Liver (tissue), 9 donors: Measurements from ENCODE around the gene KLF6. TPM values are rescaled to one million over a fixed set of nuclear protein-coding genes. Genes with fewer than 3 reads are reported as not detected.

Experiments
- DNase-seq: peaks from one replicate; pipeline ENCODE4 v3.0.0-alpha.2; 2017; ENCODE audit warnings: low spot score
- H3K27ac ChIP-seq, 2 donors: one replicate each; pipeline ENCODE4 v1.7.0; 2013; ENCODE audit warnings: inconsistent platforms in 2 of 2, low read length in 2 of 2, control low read depth in 1 of 2, low read depth in 1 of 2, mild to moderate bottlenecking in 1 of 2
- H3K27me3 ChIP-seq, 4 donors: one replicate each; pipeline versions ENCODE4 v1.6.1 to v1.7.0; 2013; ENCODE audit warnings: low read length in 3 of 4, inconsistent platforms in 1 of 4, mild to moderate bottlenecking in 1 of 4, moderate library complexity in 1 of 4; ENCODE audit not compliant: control insufficient read depth in 4 of 4, insufficient read depth in 4 of 4
- H3K36me3 ChIP-seq, 4 donors: one replicate each; pipeline versions ENCODE4 v1.6.1 to v1.7.0; 2013; ENCODE audit warnings: low read length in 3 of 4, mild to moderate bottlenecking in 3 of 4, low read depth in 1 of 4, moderate library complexity in 1 of 4; ENCODE audit not compliant: control insufficient read depth in 4 of 4, insufficient read depth in 3 of 4
- H3K4me1 ChIP-seq, 4 donors: one replicate each; pipeline versions ENCODE4 v1.6.1 to v1.7.0; 2013; ENCODE audit warnings: low read length in 3 of 4, mild to moderate bottlenecking in 3 of 4, moderate library complexity in 1 of 4; ENCODE audit not compliant: control insufficient read depth in 4 of 4, insufficient read depth in 4 of 4
- H3K4me3 ChIP-seq, 3 donors: one replicate each; pipeline versions ENCODE4 v1.6.1 to v1.7.0; 2013; ENCODE audit warnings: low read length in 3 of 3, control low read depth in 1 of 3, low read depth in 1 of 3, mild to moderate bottlenecking in 1 of 3
- H3K9ac ChIP-seq, 2 donors: one replicate each; pipeline ENCODE4 v1.7.0; 2013; ENCODE audit warnings: low read length in 2 of 2, mild to moderate bottlenecking in 2 of 2, moderate library complexity in 2 of 2, control low read depth in 1 of 2, low read depth in 1 of 2
- H3K9me3 ChIP-seq, 4 donors: one replicate each; pipeline versions ENCODE4 v1.6.1 to v1.7.0; 2013; ENCODE audit warnings: low read length in 3 of 4; ENCODE audit not compliant: control insufficient read depth in 4 of 4
- EGR1 ChIP-seq, 2 donors: IDR thresholded peaks; 2 replicates each; pipeline ENCODE4 v1.6.1; 2016 to 2018; ENCODE audit warnings: antibody characterized with exemption in 2 of 2, low read depth in 2 of 2
- FOXA1 ChIP-seq: IDR thresholded peaks from 2 replicates; pipeline ENCODE4 v1.6.1; 2016; ENCODE audit warnings: antibody characterized with exemption
- FOXA2 ChIP-seq: IDR thresholded peaks from 2 replicates; pipeline ENCODE4 v1.6.1; 2016; ENCODE audit warnings: antibody characterized with exemption
- GABPA ChIP-seq, 2 donors: IDR thresholded peaks in 1 of 2; conservative IDR thresholded peaks in 1 of 2; 2 replicates each; pipeline ENCODE4 v1.6.1; 2016; ENCODE audit warnings: antibody characterized with exemption in 2 of 2, mild to moderate bottlenecking in 1 of 2, moderate library complexity in 1 of 2
- HNF4A ChIP-seq, 2 donors: conservative IDR thresholded peaks; 2 replicates each; pipeline ENCODE4 v1.6.1; 2016; ENCODE audit warnings: antibody characterized with exemption in 2 of 2, mild to moderate bottlenecking in 2 of 2
- HNF4G ChIP-seq: IDR thresholded peaks from 2 replicates; pipeline ENCODE4 v1.6.1; 2016; ENCODE audit warnings: antibody characterized with exemption
- JUND ChIP-seq, 2 donors: IDR thresholded peaks; 2 replicates each; pipeline ENCODE4 v1.6.1; 2016; ENCODE audit warnings: antibody characterized with exemption in 2 of 2
- NR2F2 ChIP-seq: IDR thresholded peaks from 2 replicates; pipeline ENCODE4 v1.6.1; 2016; ENCODE audit warnings: antibody characterized with exemption
- RAD21 ChIP-seq, 2 donors: IDR thresholded peaks; 2 replicates each; pipeline ENCODE4 v1.6.1; 2016; ENCODE audit warnings: antibody characterized with exemption in 2 of 2, mild to moderate bottlenecking in 2 of 2
- RXRA ChIP-seq, 2 donors: IDR thresholded peaks; 2 replicates each; pipeline ENCODE4 v1.6.1; 2017 to 2018; ENCODE audit warnings: antibody characterized with exemption in 2 of 2, mild to moderate bottlenecking in 1 of 2
- SP1 ChIP-seq: IDR thresholded peaks from 2 replicates; pipeline ENCODE4 v1.6.1; 2018; ENCODE audit warnings: antibody characterized with exemption, mild to moderate bottlenecking
- TAF1 ChIP-seq: conservative IDR thresholded peaks from 2 replicates; pipeline ENCODE4 v1.6.1; 2016; ENCODE audit warnings: antibody characterized with exemption, mild to moderate bottlenecking
- YY1 ChIP-seq: IDR thresholded peaks from 2 replicates; pipeline ENCODE4 v1.6.1; 2016; ENCODE audit warnings: antibody characterized with exemption, mild to moderate bottlenecking
- ZBTB33 ChIP-seq: IDR thresholded peaks from 2 replicates; pipeline ENCODE4 v1.6.1; 2016; ENCODE audit warnings: antibody characterized with exemption
- WGBS: extraction: QIAGEN DNeasy Blood & Tissue Kit; methylation state at CpG from one replicate; pipeline ENCODE4 v1.1.7; 2013; 5-methylcytosine and 5-hydroxymethylcytosine counted together
- polyA plus RNA-seq, 2 donors: library from polyadenylated mRNA; stranded (reverse) in 1 of 2; unstranded in 1 of 2; fragments of 200-250 nt in 1 of 2; fragments of >200 nt in 1 of 2; fragmentation: Nextera tagmentation in 1 of 2; extraction: Ambion mirVana in 1 of 2; gene quantifications; one replicate each; pipeline versions ENCODE4 v1.2.1 to v1.2.3, GENCODE V29; 2013 to 2015
- total RNA-seq, 2 donors: library from RNA; depleted of rRNA; stranded (reverse); fragments of >200 nt; gene quantifications; one replicate each; pipeline ENCODE4 v1.2.3, GENCODE V29; 2014
- TF ChIP-seq, protein P1 (sequence below): IDR thresholded peaks from 2 replicates; pipeline ENCODE4 v1.6.1; 2016; ENCODE audit warnings: antibody characterized with exemption
- TF ChIP-seq, protein P2 (sequence below): IDR thresholded peaks from 2 replicates; pipeline ENCODE4 v1.6.1; 2016; ENCODE audit warnings: antibody characterized with exemption
- TF ChIP-seq, protein P3 (sequence below): IDR thresholded peaks from 2 replicates; pipeline ENCODE4 v1.6.1; 2016; ENCODE audit warnings: antibody characterized with exemption, mild to moderate bottlenecking
- TF ChIP-seq, protein P4 (sequence below): fragments of 150-350 bp; IDR thresholded peaks from 2 replicates; pipeline ENCODE4 v1.5.1; 2017; ENCODE audit warnings: improper control_type of control experiment, low read depth, low read length; ENCODE audit not compliant: missing input control
- donor health status: healthy.
- donor health status: healthy.
- donor health status: healthy.
- donor health status: healthy.
- donor health status: healthy.

The KLF6 gene
- total and polyA plus RNA-seq, 4 donors: 11.0 to 124 (median 22.2) TPM

GRCh38 chr10:3785851-3786271, 852 bp upstream of the KLF6 start:
- peak; percentile 71 for DNase-seq

DNA sequence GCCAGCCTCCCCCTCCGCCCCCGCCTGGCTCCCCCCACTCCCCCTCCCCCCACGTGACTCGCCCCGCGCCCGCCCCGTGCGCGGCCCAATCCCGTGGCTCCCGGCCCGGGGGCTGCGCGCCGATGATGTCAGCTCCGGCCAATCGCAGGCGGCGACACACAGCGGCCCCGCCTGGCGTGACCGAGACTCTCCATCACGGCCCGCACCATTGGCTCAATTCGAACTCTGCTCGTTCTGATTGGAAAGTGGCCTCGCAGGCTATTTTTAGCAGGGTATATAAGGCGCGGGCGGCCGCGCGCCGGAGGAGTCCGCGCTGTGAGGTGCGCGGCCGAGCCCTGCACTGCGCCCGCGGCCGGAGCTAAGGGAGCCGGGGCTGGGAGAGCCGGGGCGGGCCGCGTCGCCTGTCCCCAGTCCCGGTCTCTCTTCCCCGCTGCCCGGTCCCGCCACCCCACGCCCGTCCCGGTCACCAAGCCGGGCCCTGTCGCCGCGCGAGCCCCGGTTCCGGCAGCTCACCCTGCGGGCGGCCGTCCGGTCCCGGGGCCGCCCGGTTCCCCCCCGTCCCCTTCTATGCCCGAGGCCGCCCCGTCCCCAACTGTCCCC, 342 bp upstream of the KLF6 start:
- peak; percentile 100 for DNase-seq
- H3K9ac ChIP-seq: peak overlapping the region; percentile 76 to 98
- WGBS: 1% methylated on average over 76 of the region's 76 CpGs
- peak; percentile 55 to 75 for TF ChIP-seq JUND (IDR thresholded peaks at IDR 0.05)
- no peak for TF ChIP-seq RXRA (IDR thresholded peaks at IDR 0.05)
- peak in 1 of 2 donors; percentile 28 for TF ChIP-seq HNF4A (conservative IDR thresholded peaks at IDR 0.05)
- TF ChIP-seq EGR1 (IDR thresholded peaks at IDR 0.05; ENCODE audit: low read depth in 2 of 2): peak in 1 of 2 donors; percentile 1
- TF ChIP-seq TAF1: peak; percentile 71
- peak; percentile 91 for TF ChIP-seq SP1
- TF ChIP-seq NR2F2: no peak
- no peaks in the 10 kb centered on the region for H3K9me3 ChIP-seq
- peaks cover 2 to 18% (median 5%) of the 10 kb centered on the region in 4 donors for H3K4me1 ChIP-seq
- H3K36me3 ChIP-seq: peaks cover 5 to 22% (median 14%) of the 10 kb centered on the region in 4 donors
- no peaks in the 10 kb centered on the region for H3K27me3 ChIP-seq
- H3K4me3 ChIP-seq: peak overlapping the region; percentile 54 to 84 (median 73)
- peak overlapping the region; percentile 100 for H3K27ac ChIP-seq

More at GRCh38 chr10:3785851-3786271, 852 bp upstream of the KLF6 start:
- Histone ChIP-seq H3K27me3 (no peaks in the 10 kb centered on the region), H3K36me3 (peaks cover 3 to 17% (median 9%) of the 10 kb centered on the region in 4 donors), H3K4me1 (peaks cover 2 to 17% (median 5%) of the 10 kb centered on the region in 4 donors), H3K9ac (peak overlapping the region; percentile 76 to 98), H3K9me3 (no peaks in the 10 kb centered on the region), H3K27ac (peak overlapping the region; percentile 99 to 100), H3K4me3 (peak overlapping the region; percentile 54 to 78 (median 73))
- TF ChIP-seq, protein P1, sequence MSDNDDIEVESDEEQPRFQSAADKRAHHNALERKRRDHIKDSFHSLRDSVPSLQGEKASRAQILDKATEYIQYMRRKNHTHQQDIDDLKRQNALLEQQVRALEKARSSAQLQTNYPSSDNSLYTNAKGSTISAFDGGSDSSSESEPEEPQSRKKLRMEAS: no peak
- TF ChIP-seq HNF4A (conservative IDR thresholded peaks at IDR 0.05) (peak in 1 of 2 donors; percentile 26), RAD21 (IDR thresholded peaks at IDR 0.05) (peak; percentile 62 to 68), JUND (IDR thresholded peaks at IDR 0.05) (peak in 1 of 2 donors; percentile 19), RXRA (IDR thresholded peaks at IDR 0.05) (peak in 1 of 2 donors; percentile 28)
- WGBS: under 1% methylated on average over 18 of the region's 18 CpGs

GRCh38 chr10:3783682-3784432, 1.2 kb downstream of the KLF6 start:
- Histone ChIP-seq H3K4me3 (peak overlapping the region; percentile 84 to 99 (median 90)), H3K36me3 (peaks cover 13 to 37% (median 29%) of the 10 kb centered on the region in 4 donors), H3K27me3 (no peaks in the 10 kb centered on the region), H3K9me3 (no peaks in the 10 kb centered on the region), H3K9ac (peak overlapping the region; percentile 100), H3K27ac (peak overlapping the region; percentile 89 to 100), H3K4me1 (peaks cover 2 to 30% (median 8%) of the 10 kb centered on the region in 4 donors)
- WGBS: under 1% methylated on average over 22 of the region's 22 CpGs
- DNase-seq: peak; percentile 63
- TF ChIP-seq NR2F2 (peak; percentile 9), JUND (IDR thresholded peaks at IDR 0.05) (peak in 1 of 2 donors; percentile 32), YY1 (peak; percentile 84), FOXA2 (peak; percentile 83), HNF4G (no peak), GABPA (IDR thresholded peaks at IDR 0.05 in 1 of 2, conservative IDR thresholded peaks at IDR 0.05 in 1 of 2) (no peak), ZBTB33 (peak; percentile 71), EGR1 (IDR thresholded peaks at IDR 0.05; ENCODE audit: low read depth in 2 of 2) (no peak), FOXA1 (peak; percentile 52)
- TF ChIP-seq, protein P2, sequence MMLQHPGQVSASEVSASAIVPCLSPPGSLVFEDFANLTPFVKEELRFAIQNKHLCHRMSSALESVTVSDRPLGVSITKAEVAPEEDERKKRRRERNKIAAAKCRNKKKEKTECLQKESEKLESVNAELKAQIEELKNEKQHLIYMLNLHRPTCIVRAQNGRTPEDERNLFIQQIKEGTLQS: peak; percentile 15
- TF ChIP-seq, protein P3, sequence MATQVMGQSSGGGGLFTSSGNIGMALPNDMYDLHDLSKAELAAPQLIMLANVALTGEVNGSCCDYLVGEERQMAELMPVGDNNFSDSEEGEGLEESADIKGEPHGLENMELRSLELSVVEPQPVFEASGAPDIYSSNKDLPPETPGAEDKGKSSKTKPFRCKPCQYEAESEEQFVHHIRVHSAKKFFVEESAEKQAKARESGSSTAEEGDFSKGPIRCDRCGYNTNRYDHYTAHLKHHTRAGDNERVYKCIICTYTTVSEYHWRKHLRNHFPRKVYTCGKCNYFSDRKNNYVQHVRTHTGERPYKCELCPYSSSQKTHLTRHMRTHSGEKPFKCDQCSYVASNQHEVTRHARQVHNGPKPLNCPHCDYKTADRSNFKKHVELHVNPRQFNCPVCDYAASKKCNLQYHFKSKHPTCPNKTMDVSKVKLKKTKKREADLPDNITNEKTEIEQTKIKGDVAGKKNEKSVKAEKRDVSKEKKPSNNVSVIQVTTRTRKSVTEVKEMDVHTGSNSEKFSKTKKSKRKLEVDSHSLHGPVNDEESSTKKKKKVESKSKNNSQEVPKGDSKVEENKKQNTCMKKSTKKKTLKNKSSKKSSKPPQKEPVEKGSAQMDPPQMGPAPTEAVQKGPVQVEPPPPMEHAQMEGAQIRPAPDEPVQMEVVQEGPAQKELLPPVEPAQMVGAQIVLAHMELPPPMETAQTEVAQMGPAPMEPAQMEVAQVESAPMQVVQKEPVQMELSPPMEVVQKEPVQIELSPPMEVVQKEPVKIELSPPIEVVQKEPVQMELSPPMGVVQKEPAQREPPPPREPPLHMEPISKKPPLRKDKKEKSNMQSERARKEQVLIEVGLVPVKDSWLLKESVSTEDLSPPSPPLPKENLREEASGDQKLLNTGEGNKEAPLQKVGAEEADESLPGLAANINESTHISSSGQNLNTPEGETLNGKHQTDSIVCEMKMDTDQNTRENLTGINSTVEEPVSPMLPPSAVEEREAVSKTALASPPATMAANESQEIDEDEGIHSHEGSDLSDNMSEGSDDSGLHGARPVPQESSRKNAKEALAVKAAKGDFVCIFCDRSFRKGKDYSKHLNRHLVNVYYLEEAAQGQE: peak; percentile 91
- TF ChIP-seq, protein P4, sequence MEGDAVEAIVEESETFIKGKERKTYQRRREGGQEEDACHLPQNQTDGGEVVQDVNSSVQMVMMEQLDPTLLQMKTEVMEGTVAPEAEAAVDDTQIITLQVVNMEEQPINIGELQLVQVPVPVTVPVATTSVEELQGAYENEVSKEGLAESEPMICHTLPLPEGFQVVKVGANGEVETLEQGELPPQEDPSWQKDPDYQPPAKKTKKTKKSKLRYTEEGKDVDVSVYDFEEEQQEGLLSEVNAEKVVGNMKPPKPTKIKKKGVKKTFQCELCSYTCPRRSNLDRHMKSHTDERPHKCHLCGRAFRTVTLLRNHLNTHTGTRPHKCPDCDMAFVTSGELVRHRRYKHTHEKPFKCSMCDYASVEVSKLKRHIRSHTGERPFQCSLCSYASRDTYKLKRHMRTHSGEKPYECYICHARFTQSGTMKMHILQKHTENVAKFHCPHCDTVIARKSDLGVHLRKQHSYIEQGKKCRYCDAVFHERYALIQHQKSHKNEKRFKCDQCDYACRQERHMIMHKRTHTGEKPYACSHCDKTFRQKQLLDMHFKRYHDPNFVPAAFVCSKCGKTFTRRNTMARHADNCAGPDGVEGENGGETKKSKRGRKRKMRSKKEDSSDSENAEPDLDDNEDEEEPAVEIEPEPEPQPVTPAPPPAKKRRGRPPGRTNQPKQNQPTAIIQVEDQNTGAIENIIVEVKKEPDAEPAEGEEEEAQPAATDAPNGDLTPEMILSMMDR: no peak
